Measurements from ENCODE around the gene SLC8B1. TPM values are rescaled to one million over a fixed set of nuclear protein-coding genes. Genes with fewer than 3 reads are reported as not detected.

Gene SLC8B1
- total RNA-seq, 1 donor from 2014 or later = 5.0 TPM

Small RNA genes within 50 kb of the gene (small RNA-seq; reads per million reads assigned to genes)
- not detected for gene MIR6762

Other genes with a start within 250 kb of the SLC8B1 start
- 2.5 TPM for gene RASAL1, start 199.3 kb downstream of the SLC8B1 start, total RNA-seq
- 0.62 TPM for gene CFAP73, start 185.4 kb downstream of the SLC8B1 start, total RNA-seq
- 12.0 TPM for gene DDX54, start 149.6 kb downstream of the SLC8B1 start, total RNA-seq
- 8.4 TPM for gene RITA1, start 149.4 kb downstream of the SLC8B1 start, total RNA-seq
- gene TPCN1, start 113.6 kb downstream of the SLC8B1 start, total RNA-seq = 4.7 TPM
- gene PLBD2, start 23.5 kb upstream of the SLC8B1 start, total RNA-seq = 8.9 TPM
- gene SDS, start 68.8 kb upstream of the SLC8B1 start, total RNA-seq = 0.62 TPM
- gene SDSL, start 87.3 kb upstream of the SLC8B1 start, total RNA-seq = 1.6 TPM
- not detected for gene LHX5, start 136.8 kb upstream of the SLC8B1 start, total RNA-seq